ENCODE data around the gene NHP2.

- TF ChIP-seq CTCF (IDR thresholded peaks at IDR 0.05; ENCODE audit: insufficient read depth, low read depth, low read length): no peak
- TF ChIP-seq EZH2 (IDR thresholded peaks at IDR 0.05; ENCODE audit: insufficient read depth, low read length): no peak
Measured at GRCh38 chr5:178147406-178147805, 6.3 kb downstream of the NHP2 start.
